MM.1S (cell line): ENCODE measurements around the gene USF1.

Experiments
- DNase-seq: peaks from one replicate; pipeline ENCODE4 v3.0.0-alpha.2; 2015
- H2AFZ ChIP-seq: fragments of 300-600 bp; sonication (generic); 2 replicates; pipeline ENCODE4 v1.6.0; 2016; ENCODE audit warnings: antibody characterized with exemption, low read length
- H3F3A ChIP-seq: fragments of 300-600 bp; sonication (generic); 2 replicates; pipeline ENCODE4 v1.6.1; 2016; ENCODE audit warnings: mild to moderate bottlenecking, antibody characterized with exemption, low read length, moderate library complexity, mixed read lengths; ENCODE audit not compliant: insufficient read depth
- H3K27ac ChIP-seq: fragments of 300-600 bp; sonication (generic); 2 replicates; pipeline ENCODE4 v1.5.1; 2016; ENCODE audit warnings: mild to moderate bottlenecking, low read length
- H3K27me3 ChIP-seq: fragments of 300-600 bp; sonication (generic); replicated peaks from 2 replicates; pipeline ENCODE4 v1.6.0; 2016; ENCODE audit warnings: low read length; ENCODE audit not compliant: insufficient read depth
- H3K36me3 ChIP-seq: fragments of 300-600 bp; sonication (generic); replicated peaks from 2 replicates; pipeline ENCODE4 v1.6.1; 2016; ENCODE audit warnings: mild to moderate bottlenecking, low read length, mixed read lengths; ENCODE audit not compliant: insufficient read depth
- H3K4me1 ChIP-seq: fragments of 300-600 bp; sonication (generic); 2 replicates; pipeline ENCODE4 v1.6.1; 2016; ENCODE audit warnings: low read length, mixed read lengths
- H3K4me2 ChIP-seq: fragments of 300-600 bp; sonication (generic); 2 replicates; pipeline ENCODE4 v1.6.0; 2016; ENCODE audit warnings: low read depth, low read length
- H3K4me3 ChIP-seq: fragments of 300-600 bp; sonication (generic); 2 replicates; pipeline ENCODE4 v1.5.1; 2016; ENCODE audit warnings: low read length, mixed read lengths
- H3K79me2 ChIP-seq: fragments of 300-600 bp; sonication (generic); 2 replicates; pipeline ENCODE4 v1.6.1; 2016; ENCODE audit warnings: mixed run types, low read length, mixed read lengths
- H3K9ac ChIP-seq: fragments of 300-600 bp; sonication (generic); 2 replicates; pipeline ENCODE4 v1.6.1; 2016; ENCODE audit warnings: low read length, mixed read lengths
- H3K9me2 ChIP-seq: fragments of 300-600 bp; sonication (generic); replicated peaks from 2 replicates; pipeline ENCODE4 v1.6.1; 2016; ENCODE audit warnings: mild to moderate bottlenecking, low read length, mixed read lengths; ENCODE audit not compliant: insufficient read depth
- H3K9me3 ChIP-seq: fragments of 300-600 bp; sonication (generic); replicated peaks from 2 replicates; pipeline ENCODE4 v1.6.1; 2016; ENCODE audit warnings: mild to moderate bottlenecking, low read length, mixed read lengths; ENCODE audit not compliant: insufficient read depth
- H4K20me1 ChIP-seq: fragments of 300-600 bp; sonication (generic); 2 replicates; pipeline ENCODE4 v1.6.1; 2016; ENCODE audit warnings: mild to moderate bottlenecking, low read length, moderate library complexity, mixed read lengths; ENCODE audit not compliant: insufficient read depth
- EZH2 ChIP-seq: fragments of 300-600 bp; sonication (generic); optimal IDR thresholded peaks from 2 replicates; pipeline ENCODE3; 2017; ENCODE audit warnings: low read depth, mild to moderate bottlenecking, antibody characterized with exemption, low read length, mixed read lengths
- EZH2phosphoT487 ChIP-seq: fragments of 300-600 bp; sonication (generic); IDR thresholded peaks from 2 replicates; pipeline ENCODE4 v1.6.1; 2018; ENCODE audit warnings: antibody characterized with exemption, low read length
- TF ChIP-seq, protein P1 (sequence below): fragments of 300-600 bp; sonication (generic); IDR thresholded peaks from 2 replicates; pipeline ENCODE4 v1.5.1; 2016; ENCODE audit warnings: antibody characterized with exemption, low read length, mixed read lengths

The USF1 gene

DNA sequence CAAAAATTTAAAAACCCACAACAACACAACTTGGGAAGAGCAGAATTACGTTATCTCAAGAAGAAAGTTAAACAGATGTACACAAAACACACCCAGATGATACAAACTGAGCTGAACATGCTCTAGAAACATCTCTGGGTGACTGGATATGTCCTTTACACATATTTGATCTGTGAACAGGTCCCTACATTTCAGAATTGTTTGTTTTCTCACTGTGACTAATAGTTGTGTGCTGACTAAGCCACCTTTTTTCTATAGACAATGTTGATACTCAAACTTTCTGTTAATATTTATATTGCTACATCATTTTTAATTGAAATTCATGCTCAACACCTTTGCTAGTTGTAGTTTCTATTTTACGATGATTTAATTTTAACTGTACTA is 23.8 kb downstream of the USF1 start:
- no peaks in the 10 kb centered on the region for H3K9me3 ChIP-seq
- H3K9ac ChIP-seq = peak overlapping the region; percentile 70; the same call in 1 of the 2 replicates
- peaks cover 35% of the 10 kb centered on the region for H3K79me2 ChIP-seq
- peak overlapping the region; percentile 80 for H2AFZ ChIP-seq
- DNase-seq = no peak
- H3K4me3 ChIP-seq = peak overlapping the region; percentile 70
- TF ChIP-seq, protein P1, sequence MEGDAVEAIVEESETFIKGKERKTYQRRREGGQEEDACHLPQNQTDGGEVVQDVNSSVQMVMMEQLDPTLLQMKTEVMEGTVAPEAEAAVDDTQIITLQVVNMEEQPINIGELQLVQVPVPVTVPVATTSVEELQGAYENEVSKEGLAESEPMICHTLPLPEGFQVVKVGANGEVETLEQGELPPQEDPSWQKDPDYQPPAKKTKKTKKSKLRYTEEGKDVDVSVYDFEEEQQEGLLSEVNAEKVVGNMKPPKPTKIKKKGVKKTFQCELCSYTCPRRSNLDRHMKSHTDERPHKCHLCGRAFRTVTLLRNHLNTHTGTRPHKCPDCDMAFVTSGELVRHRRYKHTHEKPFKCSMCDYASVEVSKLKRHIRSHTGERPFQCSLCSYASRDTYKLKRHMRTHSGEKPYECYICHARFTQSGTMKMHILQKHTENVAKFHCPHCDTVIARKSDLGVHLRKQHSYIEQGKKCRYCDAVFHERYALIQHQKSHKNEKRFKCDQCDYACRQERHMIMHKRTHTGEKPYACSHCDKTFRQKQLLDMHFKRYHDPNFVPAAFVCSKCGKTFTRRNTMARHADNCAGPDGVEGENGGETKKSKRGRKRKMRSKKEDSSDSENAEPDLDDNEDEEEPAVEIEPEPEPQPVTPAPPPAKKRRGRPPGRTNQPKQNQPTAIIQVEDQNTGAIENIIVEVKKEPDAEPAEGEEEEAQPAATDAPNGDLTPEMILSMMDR = no peak
- TF ChIP-seq EZH2 (no peak), EZH2phosphoT487 (no peak)
- H3K9me2 ChIP-seq = no peaks in the 10 kb centered on the region
- H3K27me3 ChIP-seq = no peaks in the 10 kb centered on the region
- peak overlapping the region; percentile 64; the same call in 1 of the 2 replicates for H3K27ac ChIP-seq
- peaks cover 16% of the 10 kb centered on the region for H3K4me1 ChIP-seq
- peaks cover 10% of the 10 kb centered on the region for H3F3A ChIP-seq
- H3K4me2 ChIP-seq = peak overlapping the region; percentile 69
- no peaks in the 10 kb centered on the region for H3K36me3 ChIP-seq
- H4K20me1 ChIP-seq = no peaks in the 10 kb centered on the region

DNA sequence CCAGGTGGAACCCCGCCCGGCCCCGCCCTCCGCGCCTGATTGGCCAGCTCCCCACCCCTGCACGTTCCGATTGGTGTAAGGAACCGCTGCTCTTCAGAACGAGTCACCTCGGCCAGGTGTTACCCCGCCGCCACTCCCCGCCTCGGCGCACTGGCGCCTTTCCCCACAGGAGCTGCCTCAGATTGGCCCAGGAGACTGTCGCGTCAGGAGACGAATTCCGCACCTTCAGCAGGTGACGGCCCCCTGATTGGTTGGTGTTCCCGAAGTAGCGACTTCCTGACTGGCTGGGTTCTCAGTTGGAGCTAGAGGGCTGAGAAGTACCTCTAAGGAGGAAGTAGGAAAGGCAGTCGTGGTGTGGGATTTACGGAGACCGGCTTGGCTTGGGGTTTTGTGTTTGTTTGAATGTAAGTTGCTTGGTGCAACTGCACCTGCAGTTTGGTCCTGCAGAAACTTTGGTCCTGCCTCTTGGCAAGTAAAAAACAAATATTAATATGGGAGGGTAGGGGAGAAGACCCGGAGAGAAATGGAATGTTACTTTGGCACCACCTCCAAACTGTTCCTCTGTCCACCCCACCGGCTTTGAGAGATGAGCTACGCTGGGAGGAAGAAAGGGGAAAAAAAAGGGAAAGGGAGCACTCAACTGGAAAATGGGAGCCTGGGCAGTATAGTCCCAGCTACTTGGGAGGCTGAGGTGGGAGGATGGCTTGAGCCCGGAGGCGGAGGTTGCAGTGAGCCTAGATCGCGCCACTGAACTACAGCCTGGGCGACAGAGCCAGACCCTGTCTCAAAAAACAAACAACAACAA is 24.4 kb downstream of the USF1 start:
- DNase-seq = peak; percentile 100
- Histone ChIP-seq H3K4me1 (peaks cover 16% of the 10 kb centered on the region), H4K20me1 (no peaks in the 10 kb centered on the region), H3K79me2 (peaks cover 39% of the 10 kb centered on the region), H2AFZ (peak overlapping the region; percentile 80), H3K9me3 (no peaks in the 10 kb centered on the region), H3K4me2 (peak overlapping the region; percentile 69), H3K27ac (peak overlapping the region; percentile 81), H3K27me3 (no peaks in the 10 kb centered on the region), H3K9me2 (no peaks in the 10 kb centered on the region), H3K9ac (peak overlapping the region; percentile 83), H3K4me3 (peak overlapping the region; percentile 81), H3F3A (peaks cover 10% of the 10 kb centered on the region), H3K36me3 (no peaks in the 10 kb centered on the region)
- TF ChIP-seq EZH2phosphoT487 (no peak), EZH2 (no peak)
- TF ChIP-seq, protein P1 = no peak

DNA sequence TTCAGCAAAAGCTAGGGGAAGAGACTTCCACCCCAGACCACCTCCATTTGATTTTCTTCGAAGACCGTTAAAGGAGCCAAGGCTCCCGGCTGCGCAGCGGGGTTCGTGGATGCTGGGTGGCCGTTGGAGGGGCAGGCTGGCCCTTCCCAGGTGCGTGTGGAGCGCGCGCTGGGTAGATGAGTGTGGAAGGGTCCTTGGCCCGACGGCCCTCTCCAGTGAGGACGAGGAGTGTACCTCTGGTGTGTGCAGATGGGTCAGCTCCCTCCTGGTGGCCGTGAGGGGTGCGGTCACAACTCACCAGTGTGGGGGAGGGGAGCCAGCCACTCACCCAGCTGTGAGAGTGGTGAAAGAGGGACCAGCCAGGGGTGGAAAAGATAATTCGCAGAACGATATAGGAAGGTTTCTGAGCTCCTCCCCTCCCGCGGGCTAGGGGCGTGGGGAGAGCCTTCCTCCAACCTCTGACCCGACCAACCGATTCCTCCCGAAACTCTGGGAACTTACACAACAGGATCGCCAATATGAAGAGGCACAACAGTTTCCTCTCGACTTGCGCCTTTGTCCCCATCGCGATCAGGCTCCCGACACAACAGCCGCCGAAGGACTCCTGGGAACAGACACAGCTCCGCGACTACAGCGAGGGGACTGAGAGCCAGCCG is 25.1 kb downstream of the USF1 start, which contains the start of gene F11R:
Gene F11R (minus strand): TSS at position 644 of the 656 bp plus-strand sequence. CDS start 79 bp downstream, at position 565.
- peak within 1 kb of the TSS; percentile 80 for H2AFZ ChIP-seq
- H4K20me1 ChIP-seq = no peaks in the 10 kb centered on the region
- H3K9me3 ChIP-seq = no peaks in the 10 kb centered on the region
- peaks cover 44% of the 10 kb centered on the region for H3K79me2 ChIP-seq
- H3F3A ChIP-seq = peaks cover 10% of the 10 kb centered on the region
- TF ChIP-seq, protein P1 = peak; percentile 41
- TF ChIP-seq EZH2phosphoT487 (no peak), EZH2 (no peak)
- peak; percentile 71 for DNase-seq
- peak within 1 kb of the TSS; percentile 78 for H3K4me2 ChIP-seq
- no peaks in the 10 kb centered on the region for H3K9me2 ChIP-seq
- H3K27me3 ChIP-seq = no peaks in the 10 kb centered on the region
- H3K4me1 ChIP-seq = peaks cover 16% of the 10 kb centered on the region
- no peaks in the 10 kb centered on the region for H3K36me3 ChIP-seq
- peak within 1 kb of the TSS; percentile 81 for H3K4me3 ChIP-seq
- peak within 1 kb of the TSS; percentile 81 for H3K27ac ChIP-seq
- H3K9ac ChIP-seq = peak within 1 kb of the TSS; percentile 83
